GM21619 (cell line): ENCODE results near the gene OLFML2A.
"Not testable (repeated sequence)": the region's sequence is repeated elsewhere in the genome, so short reads cannot be mapped to it uniquely, and the experiment has no call there.

Experiments used
- ATAC-seq: cut with Tn5 transposase; IDR thresholded peaks from one replicate; pipeline ENCODE4 v1.9.1; 2021; ENCODE audit not compliant: unreplicated experiment

OLFML2A gene

GRCh38 chr9:124818431-124819281 is 41.7 kb downstream of the OLFML2A start:
- no peak for ATAC-seq

DNA sequence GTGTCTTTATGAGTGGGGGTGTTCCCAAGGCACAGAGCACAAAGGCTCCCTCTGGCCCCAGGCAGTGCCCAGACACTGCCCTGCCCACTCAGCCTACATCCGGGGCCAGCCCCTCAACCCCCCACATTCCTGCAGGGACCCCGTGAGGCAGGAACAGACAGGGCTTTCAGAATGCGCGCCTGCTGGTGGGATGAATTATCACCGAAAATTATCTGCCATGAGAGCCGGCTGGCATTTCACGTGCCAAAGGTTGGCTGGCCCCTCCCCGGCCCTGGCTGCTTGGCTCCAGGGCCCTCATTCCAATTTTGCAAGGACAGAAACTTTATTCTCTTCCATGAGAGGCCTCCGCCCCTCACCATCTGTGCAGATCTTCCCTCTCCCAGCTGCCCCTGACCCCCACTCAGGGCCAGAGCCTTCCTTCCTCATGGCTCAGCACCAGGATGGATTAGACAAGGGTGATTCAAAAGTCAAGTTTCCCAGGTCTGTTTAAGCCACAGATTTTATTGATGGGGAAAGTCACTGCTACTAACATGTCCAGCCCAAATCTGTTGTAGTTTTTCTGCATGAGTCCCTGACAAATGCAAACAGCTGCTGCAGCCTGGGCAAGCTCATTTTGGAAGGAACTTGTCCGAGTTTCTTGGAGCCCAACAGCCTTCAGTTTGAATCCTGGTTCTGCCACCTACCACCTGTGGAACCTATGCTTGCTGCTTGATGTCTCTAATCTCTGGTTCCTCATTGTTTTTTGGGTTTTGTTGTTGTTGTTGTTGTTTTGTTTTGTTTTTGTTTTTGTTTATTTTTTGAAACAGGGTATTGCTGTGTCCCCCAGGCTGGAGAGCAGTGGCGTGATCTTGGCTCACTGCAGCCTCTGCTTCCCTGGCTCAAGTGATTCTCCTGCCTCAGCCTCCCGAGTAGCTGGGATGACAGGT is 44.0 kb downstream of the OLFML2A start:
- ATAC-seq, result no peak

DNA sequence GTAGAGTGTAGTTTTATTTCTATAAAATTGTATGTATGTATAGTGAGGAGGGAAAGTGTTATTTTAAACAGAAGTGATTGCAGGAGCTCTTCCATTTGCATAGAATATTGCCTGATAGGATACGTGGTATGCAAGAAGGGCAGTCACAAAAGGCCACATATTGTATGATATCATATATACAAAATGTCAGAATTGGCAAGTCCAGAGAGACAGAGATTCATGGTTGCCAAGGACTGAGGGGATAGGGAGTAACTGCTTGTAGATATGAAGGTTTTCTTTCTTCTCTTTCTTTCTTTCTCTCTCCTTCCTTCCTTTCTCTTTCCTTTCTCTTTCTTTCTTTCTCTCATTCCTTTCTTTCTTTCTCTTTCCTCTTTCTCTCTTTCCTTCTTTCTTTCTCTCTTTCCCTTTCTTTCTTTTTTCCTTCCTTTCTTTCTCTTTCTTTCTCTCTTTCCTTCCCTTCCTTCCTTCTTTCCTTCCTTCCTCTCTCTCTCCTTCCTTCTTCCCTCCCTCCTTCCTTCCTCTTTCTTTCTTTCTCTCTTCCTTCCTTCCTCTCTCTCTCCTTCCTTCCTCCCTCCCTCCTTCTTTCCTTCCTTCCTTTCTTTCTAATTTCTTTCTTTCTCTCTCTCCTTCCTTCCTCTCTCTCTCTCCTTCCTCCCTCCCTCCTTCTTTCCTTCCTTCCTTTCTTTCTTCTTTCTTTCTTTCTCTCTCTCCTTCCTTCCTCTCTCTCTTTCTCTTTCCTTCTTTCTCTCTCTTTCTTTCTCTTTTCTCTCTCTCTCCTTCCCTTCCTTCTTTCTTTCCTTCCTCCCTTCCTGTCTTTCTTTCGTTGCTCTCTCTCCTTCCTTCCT is 51.8 kb downstream of the OLFML2A start:
- ATAC-seq, result no peak

DNA sequence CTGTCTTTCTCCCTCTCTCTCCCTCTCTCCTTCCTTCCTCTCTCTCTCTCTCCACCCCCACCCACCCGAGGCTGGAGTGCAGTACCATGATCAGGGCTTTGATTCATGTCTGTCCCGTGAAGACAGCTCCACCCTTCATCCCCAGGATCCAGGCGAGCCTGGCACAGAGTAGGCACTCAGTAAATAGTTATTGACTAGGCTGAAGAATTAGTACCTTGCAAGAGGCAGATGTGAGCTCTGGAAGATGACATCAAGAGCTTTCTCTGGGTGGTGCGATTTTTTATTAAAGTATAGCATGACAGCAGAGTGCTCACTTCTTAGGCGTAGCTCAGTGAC is 52.4 kb downstream of the OLFML2A start:
- ATAC-seq, result no peak

DNA sequence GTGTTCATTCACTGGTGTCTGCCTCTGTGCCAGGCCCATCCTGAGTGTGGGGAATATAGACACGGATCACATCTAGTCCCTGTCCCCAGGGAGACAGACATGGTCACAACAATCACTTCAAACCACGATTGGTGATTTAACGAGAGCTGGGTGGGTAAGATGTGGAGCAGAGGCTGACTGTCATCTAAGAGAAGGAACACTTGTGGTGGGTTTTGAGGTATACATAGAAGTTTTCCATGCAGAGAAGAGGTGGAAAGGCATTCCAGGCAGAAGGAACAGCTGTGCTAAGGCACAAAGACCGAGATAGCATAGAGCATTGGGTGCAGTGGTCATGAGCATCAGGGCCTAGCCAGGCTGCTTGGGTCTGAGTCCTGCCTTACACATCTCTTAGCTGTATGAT is 53.7 kb downstream of the OLFML2A start:
- no peak for ATAC-seq

GRCh38 chr9:124831642-124832364 is 54.9 kb downstream of the OLFML2A start:
- no peak for ATAC-seq

DNA sequence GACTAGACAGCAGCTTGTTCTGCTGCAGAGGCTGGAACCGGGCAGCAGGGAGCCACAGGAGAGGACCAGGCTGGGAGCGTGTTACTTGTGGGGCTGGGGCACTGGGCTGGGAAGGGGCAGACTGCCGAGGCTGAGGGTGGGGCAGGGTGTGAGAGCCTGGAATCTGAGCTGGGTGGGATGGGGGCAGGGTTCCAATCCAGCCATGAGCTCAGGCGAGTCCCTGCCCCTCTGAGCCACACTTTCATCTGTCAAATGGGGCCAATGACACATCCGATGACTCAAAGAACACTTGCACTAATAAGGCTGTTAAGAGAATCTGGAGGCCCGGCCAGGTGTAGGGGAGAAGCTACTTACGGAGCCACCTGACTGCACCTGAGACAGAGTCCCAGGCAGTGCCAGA is 57.7 kb downstream of the OLFML2A start:
- no peak for ATAC-seq

GRCh38 chr9:124835026-124835557 is 58.2 kb downstream of the OLFML2A start:
- ATAC-seq, result no peak

DNA sequence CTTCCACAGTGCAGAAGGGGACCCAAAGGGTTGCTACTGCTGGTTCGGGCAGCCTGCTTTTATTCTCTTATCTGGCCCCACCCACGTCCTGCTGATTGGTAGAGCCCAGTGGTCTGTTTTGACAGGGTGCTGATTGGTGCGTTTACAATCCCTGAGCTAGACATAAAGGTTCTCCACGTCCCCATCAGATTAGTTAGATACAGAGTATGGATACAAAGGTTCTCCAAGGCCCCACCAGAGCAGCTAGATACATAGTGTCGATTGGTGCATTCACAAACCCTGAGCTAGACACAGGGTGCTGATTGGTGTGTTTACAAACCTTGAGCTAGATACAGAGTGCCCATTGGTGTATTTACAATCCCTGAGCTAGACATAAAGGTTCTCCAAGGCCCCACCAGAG is 61.2 kb downstream of the OLFML2A start:
- ATAC-seq, result not testable (repeated sequence)

DNA sequence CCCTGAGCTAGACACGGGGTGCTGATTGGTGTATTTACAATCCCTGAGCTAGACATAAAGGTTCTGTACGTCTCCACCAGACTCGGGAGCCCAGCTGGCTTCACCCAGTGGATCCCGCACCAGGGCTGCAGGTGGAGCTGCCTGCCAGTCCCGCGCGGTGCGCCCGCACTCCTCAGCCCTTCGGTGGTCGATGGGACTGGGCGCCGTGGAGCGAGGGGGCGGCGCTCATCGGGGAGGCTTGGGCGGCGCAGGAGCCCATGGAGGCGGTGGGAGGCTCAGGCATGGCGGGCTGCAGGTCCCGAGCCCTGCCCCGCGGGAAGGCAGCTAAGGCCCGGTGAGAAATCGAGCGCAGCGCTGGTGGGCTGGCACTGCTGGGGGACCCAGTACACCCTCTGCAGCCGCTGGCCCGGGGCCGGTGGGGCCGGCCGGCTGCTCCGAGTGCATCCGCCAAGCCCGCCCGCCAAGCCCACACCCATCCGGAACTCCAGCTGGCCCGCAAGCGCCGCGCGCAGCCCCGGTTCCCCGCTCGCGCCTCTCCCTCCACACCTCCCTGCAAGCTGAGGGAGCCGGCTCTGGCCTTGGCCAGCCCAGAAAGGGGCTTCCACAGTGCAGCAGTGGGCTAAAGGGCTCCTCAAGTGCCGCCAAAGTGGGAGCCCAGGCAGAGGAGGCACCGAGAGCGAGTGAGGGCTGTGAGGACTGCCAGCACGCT is 61.8 kb downstream of the OLFML2A start:
- ATAC-seq, result not testable (repeated sequence)

GRCh38 chr9:124839612-124840299 is 62.8 kb downstream of the OLFML2A start:
- ATAC-seq, result no peak

GRCh38 chr9:124840300-124840833 is 63.4 kb downstream of the OLFML2A start:
- ATAC-seq, result no peak

DNA sequence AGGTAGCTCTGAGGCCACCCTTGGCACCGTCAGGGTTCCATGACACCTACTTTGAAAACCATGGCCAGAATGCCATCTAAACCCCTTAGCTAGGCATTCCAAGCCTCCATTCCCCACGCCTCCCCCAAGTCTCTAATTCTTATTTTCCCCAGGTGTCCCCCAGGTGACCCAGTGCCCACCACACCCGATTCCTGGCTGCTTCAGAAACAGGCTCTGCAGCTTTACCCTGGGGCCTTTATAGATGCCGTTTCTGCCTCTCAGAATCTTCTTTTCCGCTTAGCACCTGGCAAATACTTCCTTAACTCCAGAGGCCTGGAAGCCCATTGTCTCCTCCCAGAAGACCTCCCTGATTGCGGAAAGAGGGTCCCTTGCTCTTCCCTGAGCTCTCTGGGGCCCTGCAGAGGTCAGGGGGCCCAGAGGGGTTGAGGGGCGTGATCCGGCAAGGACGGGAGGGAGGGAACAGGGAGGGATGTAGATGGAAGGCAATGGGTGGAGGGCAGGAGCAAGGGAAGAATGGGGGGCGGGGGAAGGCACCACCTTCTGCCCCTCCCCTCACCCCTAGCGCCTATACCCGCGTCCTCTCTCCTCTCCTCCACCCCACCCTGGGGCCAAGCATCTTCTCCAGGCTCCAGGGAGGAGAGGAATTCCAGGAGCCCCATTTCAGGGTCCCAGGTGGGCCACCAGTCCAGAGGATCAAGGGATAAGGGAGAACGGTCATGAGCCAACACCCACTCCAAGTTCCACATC is 64.3 kb downstream of the OLFML2A start:
- ATAC-seq, result no peak

- ATAC-seq, result no peak
These were observed 66.6 kb downstream of the OLFML2A start for GRCh38 chr9:124843456-124844034.

GRCh38 chr9:124844291-124844690 is 67.4 kb downstream of the OLFML2A start:
- ATAC-seq, result no peak

- ATAC-seq, result not testable (repeated sequence)
These were observed 69.5 kb downstream of the OLFML2A start for GRCh38 chr9:124846467-124846866.

DNA sequence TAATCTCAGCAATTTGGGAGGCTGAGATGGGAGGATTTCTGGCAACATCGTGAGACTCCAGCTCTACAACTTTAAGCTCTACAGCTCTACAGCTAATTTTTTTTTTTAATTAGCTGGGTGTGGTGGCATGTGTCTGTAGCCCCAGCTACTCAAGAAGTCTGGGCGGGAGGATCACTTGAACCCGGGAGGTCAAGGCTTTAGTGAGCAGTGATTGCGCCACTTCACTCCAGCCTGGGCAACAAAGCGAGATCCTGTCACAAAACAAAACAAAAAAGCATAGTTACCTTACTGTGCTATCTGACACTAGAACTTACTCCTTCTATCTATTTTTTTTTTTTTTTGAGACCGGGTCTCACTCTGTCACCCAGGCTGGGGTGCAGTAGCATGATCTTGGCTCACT is 70.0 kb downstream of the OLFML2A start:
- ATAC-seq, result no peak

- ATAC-seq, result no peak
These were observed 72.9 kb downstream of the OLFML2A start for GRCh38 chr9:124849801-124850200.
